SU-DHL-6 (cell line): ENCODE results near the gene MEI1.

Experiments used
- CTCF ChIP-seq: fragments of 200-600 bp; sonication (generic); IDR thresholded peaks from one replicate; pipeline ENCODE4 v1.5.1; 2017; ENCODE audit warnings: antibody characterized with exemption, mild to moderate bottlenecking, low read length, moderate library complexity; ENCODE audit not compliant: insufficient read depth, poor library complexity, severe bottlenecking
- EZH2phosphoT487 ChIP-seq: fragments of 200-600 bp; sonication (generic), shearing (Covaris generic); conservative IDR thresholded peaks from 2 replicates; pipeline ENCODE4 v1.6.1; 2018; ENCODE audit warnings: mild to moderate bottlenecking, antibody characterized with exemption, low read length, moderate library complexity, mixed read lengths

- TF ChIP-seq CTCF: no peak
- no peak for TF ChIP-seq EZH2phosphoT487
Measured at GRCh38 chr22:41777749-41778425, 78.6 kb downstream of the MEI1 start.
